Thoracic aorta (tissue), 2 donors: ENCODE data around the gene PAK4. TPM values are rescaled to one million over a fixed set of nuclear protein-coding genes. Genes with fewer than 3 reads are reported as not detected.

ENCODE experiments used
- ATAC-seq: fragments of 150-250 bp; one replicate; pipeline ENCODE4 v1.8.0; 2017; ENCODE audit warnings: low read depth; ENCODE audit not compliant: insufficient number of reproducible peaks, low FRiP score
- DNase-seq: peaks from one replicate; pipeline ENCODE4 v3.0.0-alpha.2; 2020; ENCODE audit warnings: low spot score
- H3K27ac ChIP-seq, 2 donors: fragments of 200-600 bp; sonication (generic); 1 replicate in 1 of 2; 2 replicates in 1 of 2; pipeline ENCODE4 v1.5.1; 2016; ENCODE audit warnings: mild to moderate bottlenecking in 2 of 2, moderate library complexity in 2 of 2
- H3K27me3 ChIP-seq: fragments of 200-600 bp; sonication (generic); replicated peaks from 2 replicates; pipeline ENCODE4 v1.6.0; 2016; ENCODE audit warnings: mild to moderate bottlenecking; ENCODE audit not compliant: insufficient read depth
- H3K36me3 ChIP-seq: fragments of 200-600 bp; sonication (generic); one replicate; pipeline ENCODE4 v1.5.1; 2016
- H3K4me1 ChIP-seq, 2 donors: fragments of 200-600 bp; sonication (generic); 1 replicate in 1 of 2; 2 replicates in 1 of 2; pipeline versions ENCODE4 v1.5.1 to v1.6.0; 2016; ENCODE audit warnings: low read depth in 2 of 2, mild to moderate bottlenecking in 1 of 2; ENCODE audit not compliant: control insufficient read depth in 1 of 2
- H3K4me3 ChIP-seq: fragments of 200-600 bp; sonication (generic); 2 replicates; pipeline ENCODE4 v1.5.1; 2016; ENCODE audit warnings: mild to moderate bottlenecking
- H3K9me3 ChIP-seq: fragments of 200-600 bp; sonication (generic); 2 replicates; pipeline ENCODE4 v1.5.1; 2016
- CTCF ChIP-seq: fragments of 200-600 bp; sonication (generic); IDR thresholded peaks from one replicate; pipeline ENCODE4 v1.5.1; 2019; ENCODE audit warnings: antibody characterized with exemption
- total RNA-seq, 2 donors: library from RNA; depleted of rRNA; stranded (reverse); fragments of >200 nt; gene quantifications; one replicate each; pipeline versions ENCODE4 v1.1.0 to v1.2.3, GENCODE V29; 2016

The PAK4 gene
- total RNA-seq, 2 donors from 2014 or later = 7.4 to 8.7 TPM

DNA sequence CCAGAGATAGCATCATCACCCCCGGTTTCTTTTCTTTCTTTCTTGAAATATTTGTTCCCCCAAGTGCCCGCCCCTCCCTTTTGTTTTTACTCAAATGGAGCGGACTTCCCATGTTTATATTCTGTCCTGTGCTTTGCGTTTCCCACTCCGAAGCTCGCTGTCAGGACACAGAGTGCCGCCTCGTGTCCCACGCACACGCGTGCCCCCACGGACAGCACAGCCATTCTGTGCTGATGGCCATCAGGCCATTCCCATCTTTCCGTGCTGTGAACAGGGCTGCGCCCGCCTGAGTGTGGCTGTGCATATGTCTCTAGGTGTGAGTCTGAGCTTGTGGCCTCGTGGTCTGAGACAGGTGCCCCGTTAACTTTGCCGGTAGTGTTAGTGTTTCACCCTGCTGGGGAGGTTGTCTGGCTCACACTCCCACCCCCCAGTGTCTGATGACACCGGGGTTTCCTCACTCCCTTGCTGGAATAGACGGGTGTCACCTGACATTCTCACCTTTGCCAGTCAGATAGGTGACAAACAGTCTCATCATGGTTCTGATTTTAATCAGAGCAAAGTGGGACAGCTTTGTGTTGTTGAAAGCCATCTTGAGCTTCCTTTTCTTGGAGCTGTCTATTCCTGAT is 6.9 kb downstream of the PAK4 start:
- no peaks in the 10 kb centered on the region for H3K36me3 ChIP-seq
- DNase-seq (no peak), ATAC-seq (no peak)
- no peak overlapping the region for H3K27ac ChIP-seq
- H3K4me3 ChIP-seq = no peak overlapping the region
- H3K4me1 ChIP-seq = peaks cover 11 to 34% of the 10 kb centered on the region in 2 donors
- no peaks in the 10 kb centered on the region for H3K9me3 ChIP-seq
- H3K27me3 ChIP-seq = no peaks in the 10 kb centered on the region
- no peak for TF ChIP-seq CTCF

GRCh38 chr19:39133431-39134270 is 8.1 kb downstream of the PAK4 start:
- Histone ChIP-seq H3K27me3 (no peaks in the 10 kb centered on the region), H3K4me3 (no peak overlapping the region), H3K9me3 (no peaks in the 10 kb centered on the region), H3K36me3 (no peaks in the 10 kb centered on the region), H3K27ac (no peak overlapping the region), H3K4me1 (peaks cover 11 to 26% of the 10 kb centered on the region in 2 donors)
- DNase-seq (no peak), ATAC-seq (no peak)
- no peak for TF ChIP-seq CTCF

- no peak for ATAC-seq
- H3K27me3 ChIP-seq = no peaks in the 10 kb centered on the region
- no peak overlapping the region for H3K4me3 ChIP-seq
- no peak for TF ChIP-seq CTCF
- peaks cover 10 to 33% of the 10 kb centered on the region in 2 donors for H3K4me1 ChIP-seq
- no peaks in the 10 kb centered on the region for H3K36me3 ChIP-seq
- no peak for DNase-seq
- H3K27ac ChIP-seq = no peak overlapping the region
- H3K9me3 ChIP-seq = no peaks in the 10 kb centered on the region
Observed at GRCh38 chr19:39135701-39136100, 10.1 kb downstream of the PAK4 start.

GRCh38 chr19:39136225-39136940 is 10.8 kb downstream of the PAK4 start:
- Histone ChIP-seq H3K4me3 (no peak overlapping the region), H3K4me1 (peaks cover 3 to 27% of the 10 kb centered on the region in 2 donors), H3K9me3 (no peaks in the 10 kb centered on the region), H3K36me3 (no peaks in the 10 kb centered on the region), H3K27ac (no peak overlapping the region), H3K27me3 (no peaks in the 10 kb centered on the region)
- no peak for TF ChIP-seq CTCF
- no peak for ATAC-seq
- DNase-seq = no peak

GRCh38 chr19:39137131-39137530 is 11.5 kb downstream of the PAK4 start:
- no peak overlapping the region for H3K27ac ChIP-seq
- DNase-seq (no peak), ATAC-seq (no peak)
- no peaks in the 10 kb centered on the region for H3K36me3 ChIP-seq
- no peak for TF ChIP-seq CTCF
- no peaks in the 10 kb centered on the region for H3K27me3 ChIP-seq
- peaks cover 0 to 19% of the 10 kb centered on the region in 2 donors for H3K4me1 ChIP-seq
- no peak overlapping the region for H3K4me3 ChIP-seq
- no peaks in the 10 kb centered on the region for H3K9me3 ChIP-seq
